ENCODE data around the gene TEN1. TPM values are rescaled to one million over a fixed set of nuclear protein-coding genes. Genes with fewer than 3 reads are reported as not detected.

The TEN1 gene
- total RNA-seq, 2 donors from 2014 or later: 13.4 to 20.5 TPM

- DNase-seq (ENCODE audit: low spot score in 2 of 2): no peak
- no peaks in the 10 kb centered on the region for H3K36me3 Mint-ChIP-seq
- no peak overlapping the region for H3K27ac Mint-ChIP-seq
- no peak for ATAC-seq
- no peaks in the 10 kb centered on the region for H3K9me3 Mint-ChIP-seq
Observed at GRCh38 chr17:76011951-76012350, 32.9 kb downstream of the TEN1 start.

GRCh38 chr17:76013377-76013932, 34.4 kb downstream of the TEN1 start:
- DNase-seq (ENCODE audit: low spot score in 2 of 2) (no peak), ATAC-seq (no peak)
- Mint-ChIP-seq H3K36me3 (no peaks in the 10 kb centered on the region), H3K9me3 (no peaks in the 10 kb centered on the region), H3K27ac (peak overlapping the region in 1 of 2 donors; percentile 54)

GRCh38 chr17:76014100-76014924, 35.3 kb downstream of the TEN1 start:
- no peaks in the 10 kb centered on the region for H3K9me3 Mint-ChIP-seq
- H3K36me3 Mint-ChIP-seq: no peaks in the 10 kb centered on the region
- H3K27ac Mint-ChIP-seq: peak overlapping the region in 1 of 2 donors; percentile 54
- ATAC-seq (peak; percentile 98), DNase-seq (ENCODE audit: low spot score in 2 of 2) (peak; percentile 79 to 84)

- DNase-seq (ENCODE audit: low spot score in 2 of 2): no peak
- no peak overlapping the region for H3K27ac Mint-ChIP-seq
- ATAC-seq: no peak
- H3K36me3 Mint-ChIP-seq: no peaks in the 10 kb centered on the region
- H3K9me3 Mint-ChIP-seq: no peaks in the 10 kb centered on the region
Observed at GRCh38 chr17:76014925-76015261, 35.9 kb downstream of the TEN1 start.

GRCh38 chr17:76017481-76018339, 38.7 kb downstream of the TEN1 start:
- H3K9me3 Mint-ChIP-seq: no peaks in the 10 kb centered on the region
- DNase-seq (ENCODE audit: low spot score in 2 of 2) (no peak), ATAC-seq (no peak)
- H3K36me3 Mint-ChIP-seq: no peaks in the 10 kb centered on the region
- H3K27ac Mint-ChIP-seq: no peak overlapping the region

GRCh38 chr17:76018340-76018680, 39.3 kb downstream of the TEN1 start:
- peak overlapping the region in 1 of 2 donors; percentile 76 for H3K27ac Mint-ChIP-seq
- no peak for DNase-seq (ENCODE audit: low spot score in 2 of 2)
- no peaks in the 10 kb centered on the region for H3K9me3 Mint-ChIP-seq
- no peak for ATAC-seq
- no peaks in the 10 kb centered on the region for H3K36me3 Mint-ChIP-seq

GRCh38 chr17:76018801-76019200, 39.8 kb downstream of the TEN1 start:
- no peaks in the 10 kb centered on the region for H3K36me3 Mint-ChIP-seq
- H3K27ac Mint-ChIP-seq: peak overlapping the region in 1 of 2 donors; percentile 76
- ATAC-seq: no peak
- no peak for DNase-seq (ENCODE audit: low spot score in 2 of 2)
- no peaks in the 10 kb centered on the region for H3K9me3 Mint-ChIP-seq

GRCh38 chr17:76019833-76020467, 40.9 kb downstream of the TEN1 start:
- Mint-ChIP-seq H3K9me3 (no peaks in the 10 kb centered on the region), H3K36me3 (no peaks in the 10 kb centered on the region), H3K27ac (peak overlapping the region; percentile 33 to 88)
- ATAC-seq (no peak), DNase-seq (ENCODE audit: low spot score in 2 of 2) (no peak)

- H3K36me3 Mint-ChIP-seq: no peaks in the 10 kb centered on the region
- H3K27ac Mint-ChIP-seq: no peak overlapping the region
- no peaks in the 10 kb centered on the region for H3K9me3 Mint-ChIP-seq
- DNase-seq (ENCODE audit: low spot score in 2 of 2) (no peak), ATAC-seq (no peak)
Observed at GRCh38 chr17:76022285-76022684, 43.2 kb downstream of the TEN1 start.

- no peak for DNase-seq (ENCODE audit: low spot score in 2 of 2)
- Mint-ChIP-seq H3K27ac (no peak overlapping the region), H3K9me3 (no peaks in the 10 kb centered on the region), H3K36me3 (no peaks in the 10 kb centered on the region)
- no peak for ATAC-seq
Observed at GRCh38 chr17:76022973-76023899, 44.2 kb downstream of the TEN1 start.

- ATAC-seq: no peak
- H3K36me3 Mint-ChIP-seq: no peaks in the 10 kb centered on the region
- no peaks in the 10 kb centered on the region for H3K9me3 Mint-ChIP-seq
- no peak for DNase-seq (ENCODE audit: low spot score in 2 of 2)
- no peak overlapping the region for H3K27ac Mint-ChIP-seq
Observed at GRCh38 chr17:76023900-76024237, 44.8 kb downstream of the TEN1 start.

GRCh38 chr17:76024353-76024752, 45.3 kb downstream of the TEN1 start:
- no peak for ATAC-seq
- H3K36me3 Mint-ChIP-seq: no peaks in the 10 kb centered on the region
- H3K9me3 Mint-ChIP-seq: no peaks in the 10 kb centered on the region
- DNase-seq (ENCODE audit: low spot score in 2 of 2): no peak
- no peak overlapping the region for H3K27ac Mint-ChIP-seq

- no peak for DNase-seq (ENCODE audit: low spot score in 2 of 2)
- no peaks in the 10 kb centered on the region for H3K9me3 Mint-ChIP-seq
- no peak overlapping the region for H3K27ac Mint-ChIP-seq
- H3K36me3 Mint-ChIP-seq: no peaks in the 10 kb centered on the region
- ATAC-seq: no peak
Observed at GRCh38 chr17:76025294-76025693, 46.3 kb downstream of the TEN1 start.

- Mint-ChIP-seq H3K27ac (no peak overlapping the region), H3K9me3 (no peaks in the 10 kb centered on the region), H3K36me3 (no peaks in the 10 kb centered on the region)
- DNase-seq (ENCODE audit: low spot score in 2 of 2): no peak
- ATAC-seq: no peak
Observed at GRCh38 chr17:76026714-76027158, 47.7 kb downstream of the TEN1 start.

- DNase-seq (ENCODE audit: low spot score in 2 of 2) (no peak), ATAC-seq (peak in 1 of 2 donors; percentile 22)
- Mint-ChIP-seq H3K27ac (no peak within 1 kb of the TSS), H3K36me3 (no peaks in the 10 kb centered on the region), H3K9me3 (no peaks in the 10 kb centered on the region)
Observed at GRCh38 chr17:76027159-76027839, 48.3 kb downstream of the TEN1 start, which contains the start of gene EVPL. EVPL (minus strand) TSS chr17:76027306; CDS start chr17:76027198, 108 bp downstream.
